ENCODE results near the gene SELENBP1.
A peak's percentile ranks its signal among the peaks of the same experiment; 100 is the strongest.

The SELENBP1 gene

GRCh38 chr1:151343587-151343986 lies 28.9 kb downstream of the SELENBP1 start:
- no peak for DNase-seq

GRCh38 chr1:151342569-151342968 lies 29.9 kb downstream of the SELENBP1 start:
- DNase-seq: no peak

GRCh38 chr1:151342021-151342420 lies 30.5 kb downstream of the SELENBP1 start:
- no peak for DNase-seq

- peak; percentile 88 for DNase-seq
Observed at GRCh38 chr1:151340870-151341754, 31.4 kb downstream of the SELENBP1 start.

- DNase-seq: no peak
Observed at GRCh38 chr1:151336556-151336955, 35.9 kb downstream of the SELENBP1 start.

- no peak for DNase-seq
Observed at GRCh38 chr1:151334822-151335221, 37.7 kb downstream of the SELENBP1 start.

GRCh38 chr1:151327903-151328674 lies 44.4 kb downstream of the SELENBP1 start:
- DNase-seq: peak; percentile 60

- DNase-seq: peak; percentile 99
Observed at GRCh38 chr1:151327223-151327902, 45.1 kb downstream of the SELENBP1 start, which contains the start of gene PI4KB. Gene PI4KB, minus strand, starts transcription at chr1:151327416. Its CDS starts 10,935 bp downstream, at chr1:151316481.

- no peak for DNase-seq
Observed at GRCh38 chr1:151326619-151327222, 45.8 kb downstream of the SELENBP1 start.

GRCh38 chr1:151325646-151326429 lies 46.7 kb downstream of the SELENBP1 start:
- no peak for DNase-seq

GRCh38 chr1:151325231-151325630 lies 47.3 kb downstream of the SELENBP1 start:
- no peak for DNase-seq

- DNase-seq: no peak
Observed at GRCh38 chr1:151324390-151324930, 48.0 kb downstream of the SELENBP1 start.

GRCh38 chr1:151318975-151319374 lies 53.5 kb downstream of the SELENBP1 start:
- no peak for DNase-seq

GRCh38 chr1:151315565-151316235 lies 56.8 kb downstream of the SELENBP1 start:
- no peak for DNase-seq
